GM18858 (cell line): ENCODE data around the gene DTD1.

Source experiments
- ATAC-seq: cut with Tn5 transposase; IDR thresholded peaks from one replicate; pipeline ENCODE4 v1.9.1; 2021; ENCODE audit not compliant: unreplicated experiment

Gene DTD1

GRCh38 chr20:18701969-18702368 is 114.1 kb downstream of the DTD1 start:
- ATAC-seq, result no peak

DNA sequence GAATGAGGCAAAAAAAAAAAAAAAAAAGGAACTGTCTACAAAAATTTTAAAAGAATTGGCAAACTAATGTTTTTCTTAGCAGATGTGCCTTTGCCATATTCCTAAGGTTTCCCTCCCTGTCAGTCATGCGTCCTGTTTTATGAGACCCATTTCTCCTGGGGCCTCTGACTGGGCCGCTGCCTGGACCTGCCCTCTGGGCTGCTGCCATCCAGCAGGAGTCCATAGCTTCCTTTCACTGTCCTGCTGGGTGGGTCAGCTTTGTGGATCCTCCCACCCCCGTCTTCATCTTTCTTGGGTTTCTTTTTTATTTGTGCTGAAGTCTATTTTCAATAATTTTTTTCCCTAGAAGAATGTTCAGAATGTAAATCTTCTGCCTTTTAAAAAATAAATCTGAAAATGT is 114.9 kb downstream of the DTD1 start:
- ATAC-seq, result no peak

DNA sequence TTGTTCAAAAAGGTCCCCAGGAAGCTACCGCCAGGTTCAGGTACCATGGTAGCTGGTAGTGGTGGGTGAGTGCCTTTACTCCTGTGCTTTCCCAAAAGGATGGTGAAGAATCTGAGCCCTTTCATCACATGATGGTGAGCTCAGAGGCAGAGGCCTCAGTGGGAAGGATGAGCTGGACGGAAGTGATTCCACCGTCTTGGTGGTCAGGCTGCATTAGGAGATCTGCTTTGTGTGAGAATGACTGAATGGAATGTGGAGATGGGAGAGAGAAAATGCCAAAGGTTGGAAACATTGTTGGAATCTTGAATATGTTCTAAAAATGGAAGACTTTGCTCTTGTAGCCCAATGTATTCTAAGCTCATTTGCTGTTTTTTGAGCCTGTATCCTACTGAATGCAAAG is 117.6 kb downstream of the DTD1 start:
- ATAC-seq, result no peak

DNA sequence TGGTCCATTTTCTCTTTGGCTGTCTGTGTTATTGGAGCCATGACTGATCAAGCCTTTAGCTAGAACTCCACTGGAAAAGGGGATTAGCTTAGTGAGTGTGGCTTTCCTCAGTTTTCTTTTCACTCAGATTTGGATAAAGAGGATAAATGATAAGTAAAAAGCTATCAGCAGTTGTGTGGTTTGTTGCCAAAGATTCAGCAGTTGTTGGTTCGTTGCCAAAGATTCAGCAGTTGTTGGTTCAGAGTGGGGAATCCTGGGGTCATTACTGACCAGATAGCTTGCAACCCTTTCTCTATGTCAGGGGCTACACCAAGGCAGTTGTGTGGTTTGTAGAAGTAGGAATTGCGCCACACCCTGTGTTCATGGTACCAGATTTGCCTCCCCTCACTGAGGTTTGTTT is 118.1 kb downstream of the DTD1 start:
- no peak for ATAC-seq

DNA sequence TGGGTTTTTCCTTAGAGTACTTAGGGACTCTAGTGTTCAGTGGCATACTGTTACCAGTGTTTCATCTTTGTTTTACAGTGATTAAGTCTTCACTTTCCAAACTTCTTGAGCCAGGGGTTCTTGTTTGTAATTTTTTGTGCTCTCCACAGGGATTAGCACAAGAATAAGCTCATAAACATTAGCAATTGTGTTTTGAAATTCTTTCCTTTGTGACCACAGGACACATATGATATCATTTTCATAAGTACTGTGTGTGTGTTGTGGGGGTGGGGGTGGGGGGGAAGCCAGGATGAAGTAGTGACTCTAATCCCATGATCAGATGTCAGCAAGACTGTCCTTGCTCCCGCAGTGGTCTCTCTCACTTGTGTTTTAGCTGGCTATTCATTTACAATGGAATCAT is 124.3 kb downstream of the DTD1 start:
- no peak for ATAC-seq

- ATAC-seq, result no peak
These were observed 125.0 kb downstream of the DTD1 start for GRCh38 chr20:18712882-18713281.

GRCh38 chr20:18715564-18715963 is 127.7 kb downstream of the DTD1 start:
- ATAC-seq, result no peak

- ATAC-seq, result no peak
These were observed 129.2 kb downstream of the DTD1 start for GRCh38 chr20:18717062-18717461.

DNA sequence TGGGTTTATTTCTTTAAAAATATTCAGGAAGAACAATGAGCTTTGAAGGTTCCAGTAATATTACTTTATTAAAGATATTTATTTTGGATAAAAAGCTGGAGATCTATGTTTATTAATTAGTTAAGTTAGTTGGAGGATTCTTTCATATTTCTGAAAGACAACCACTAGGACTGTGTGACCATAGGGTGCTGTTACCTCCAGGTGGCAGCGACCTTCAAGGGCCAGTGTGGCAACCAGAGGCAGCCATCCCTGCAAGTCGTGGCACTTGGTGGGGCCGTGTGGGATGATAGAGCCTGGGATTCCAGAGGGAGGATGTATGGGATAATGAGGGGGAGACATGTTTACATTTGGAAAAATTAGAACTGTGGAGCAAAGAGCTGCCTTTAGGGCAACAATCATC is 130.3 kb downstream of the DTD1 start:
- no peak for ATAC-seq

- no peak for ATAC-seq
These were observed 131.6 kb downstream of the DTD1 start for GRCh38 chr20:18719426-18719825.

GRCh38 chr20:18721551-18722115 is 133.8 kb downstream of the DTD1 start:
- ATAC-seq, result no peak

DNA sequence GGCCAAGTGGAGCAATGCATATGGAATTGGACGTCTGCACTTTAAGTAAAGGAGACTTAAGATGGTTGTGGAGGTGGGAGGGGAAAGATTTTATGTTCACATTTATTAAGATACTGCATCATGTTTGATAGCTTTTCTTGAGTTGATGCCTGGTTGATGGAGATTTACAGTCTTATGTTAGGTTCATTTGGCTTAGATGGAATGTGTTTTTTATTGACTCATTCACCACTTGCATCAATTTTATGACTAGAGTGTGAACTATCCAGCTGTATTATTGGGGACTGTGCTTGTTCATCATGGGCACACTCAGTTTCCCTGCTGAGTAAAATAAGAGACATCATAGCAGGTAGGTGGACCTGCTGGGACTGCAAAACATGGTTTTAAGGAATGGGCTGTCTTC is 134.5 kb downstream of the DTD1 start:
- ATAC-seq, result no peak

DNA sequence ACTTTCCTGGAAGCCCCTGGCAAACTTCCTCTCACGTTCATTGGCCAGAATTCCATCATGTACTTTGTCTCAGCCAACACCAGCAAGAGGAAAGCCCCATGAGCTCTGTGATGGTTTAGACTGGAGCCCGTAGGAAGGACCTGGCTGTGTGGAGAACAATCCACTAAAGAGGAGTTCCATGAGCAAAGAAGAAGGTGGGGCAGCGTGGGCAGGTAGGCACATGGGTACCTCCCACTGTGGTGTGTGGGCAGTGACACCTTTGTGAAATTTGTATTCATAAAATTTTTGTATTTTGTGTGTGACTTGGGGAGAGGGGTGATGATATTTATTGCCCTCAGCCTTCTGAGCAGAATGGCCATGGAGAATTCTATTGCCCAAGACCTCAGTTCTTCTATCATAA is 136.2 kb downstream of the DTD1 start:
- ATAC-seq, result no peak

DNA sequence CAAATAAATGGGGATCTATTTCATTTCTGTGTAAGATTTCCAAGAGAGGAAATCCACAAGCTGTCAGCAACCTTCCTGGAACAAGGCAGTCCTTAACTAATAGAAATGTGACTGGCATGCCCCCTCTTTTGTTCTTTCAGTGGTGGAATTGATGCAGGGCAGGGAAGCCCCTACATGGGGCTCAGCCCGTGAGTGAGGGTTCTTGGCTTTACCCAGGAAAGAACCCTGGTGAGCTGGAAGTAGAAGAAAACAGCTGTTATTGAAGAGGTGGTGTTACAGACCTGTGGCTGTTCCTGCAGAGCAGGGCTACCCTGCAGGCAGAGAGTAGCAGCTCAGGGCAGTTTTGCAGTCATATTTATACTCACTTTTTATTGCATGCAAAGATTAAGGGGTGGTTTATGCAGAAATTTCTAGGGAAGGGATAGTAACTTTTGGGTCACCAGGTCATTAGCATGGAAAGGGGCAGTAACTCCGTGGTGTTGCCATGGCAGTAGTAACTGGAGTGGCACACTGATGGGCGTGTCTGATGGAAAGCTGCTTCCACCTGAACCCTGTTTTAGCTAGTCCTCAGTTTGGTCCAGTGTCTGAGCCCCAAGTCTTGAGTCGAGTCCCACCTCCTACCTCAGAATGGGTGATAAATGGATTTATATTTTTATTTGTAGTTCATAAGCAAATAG is 137.1 kb downstream of the DTD1 start:
- ATAC-seq, result no peak

DNA sequence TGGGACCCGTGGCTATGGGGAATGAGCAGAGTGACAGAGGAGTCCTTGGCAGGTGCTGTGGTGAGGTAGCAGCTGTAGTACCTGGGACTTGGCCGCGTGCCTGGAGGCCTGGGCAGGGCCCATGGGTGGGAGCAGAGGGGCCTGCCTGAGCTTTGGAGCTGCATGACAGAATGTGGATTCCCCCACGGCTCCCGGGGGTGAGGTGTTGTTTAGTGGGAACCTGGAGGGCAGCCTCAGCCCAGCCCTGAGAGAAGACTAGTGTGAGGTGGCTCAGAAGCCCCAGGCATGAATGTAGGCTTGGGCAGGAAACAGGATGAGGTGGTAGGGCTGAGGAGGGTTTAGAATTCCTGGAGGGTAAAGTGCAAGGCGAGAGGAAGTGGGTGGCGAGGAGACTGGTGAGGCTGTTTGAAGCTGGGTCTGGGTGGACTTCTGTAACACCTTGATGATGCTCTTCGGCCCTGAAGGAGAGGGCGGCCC is 139.2 kb downstream of the DTD1 start:
- ATAC-seq, result no peak

- peak; percentile 91 for ATAC-seq
These were observed 140.5 kb downstream of the DTD1 start for GRCh38 chr20:18728165-18728869.

- peak; percentile 33 for ATAC-seq
These were observed 141.0 kb downstream of the DTD1 start for GRCh38 chr20:18728870-18729224.

DNA sequence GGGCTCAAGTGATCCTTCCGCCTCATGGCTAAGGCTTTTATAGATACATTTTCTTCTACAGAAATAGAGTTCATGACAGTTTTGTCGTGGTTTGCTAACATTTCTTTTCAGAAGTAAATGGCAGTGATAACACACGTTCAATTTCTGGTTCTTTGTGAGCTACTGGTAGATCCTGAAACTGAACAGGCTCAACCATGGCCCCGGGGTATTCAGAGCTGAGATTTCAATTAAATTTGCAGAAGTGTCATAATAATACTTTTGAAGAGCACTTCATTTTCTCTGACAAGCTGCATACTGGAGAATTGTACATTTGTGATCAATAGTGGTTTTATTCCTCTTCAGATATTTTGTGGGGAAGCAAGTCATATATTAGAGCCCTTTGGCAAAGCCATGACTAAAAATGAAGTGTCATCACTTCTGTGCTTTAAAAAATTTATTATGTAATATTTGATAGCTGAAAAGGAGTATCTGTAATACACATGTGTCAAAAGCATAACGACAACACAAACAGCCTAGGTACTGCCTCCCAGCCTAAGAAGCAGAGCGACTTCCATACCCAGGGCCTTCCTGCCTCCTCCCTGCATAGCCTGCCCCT is 141.5 kb downstream of the DTD1 start:
- ATAC-seq, result no peak

- ATAC-seq, result no peak
These were observed 144.1 kb downstream of the DTD1 start for GRCh38 chr20:18731940-18732339.

- ATAC-seq, result no peak
These were observed 146.8 kb downstream of the DTD1 start for GRCh38 chr20:18734525-18735189.

DNA sequence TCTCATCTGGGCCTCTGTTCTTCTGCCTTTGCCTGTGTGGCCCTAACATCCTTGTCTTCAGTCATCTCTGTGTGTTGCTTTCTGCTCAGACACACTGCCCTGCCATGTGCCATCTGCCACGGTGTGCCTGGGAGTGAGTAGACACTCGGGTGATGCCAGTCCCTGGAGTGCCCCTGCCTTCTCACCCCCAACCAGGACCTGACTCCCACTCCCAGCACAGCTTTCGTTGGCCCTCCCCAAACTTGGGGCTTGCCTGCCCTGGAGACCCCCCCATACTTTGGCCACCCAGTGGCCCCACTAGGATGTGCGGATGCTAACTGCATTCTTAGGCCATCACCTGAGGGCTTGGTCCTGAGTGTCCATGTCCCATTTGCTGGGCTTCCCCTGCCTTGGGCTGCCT is 149.3 kb downstream of the DTD1 start:
- ATAC-seq, result no peak

- ATAC-seq, result no peak
These were observed 150.2 kb downstream of the DTD1 start for GRCh38 chr20:18738055-18738454.
